ENCODE measurements around the gene NFATC3.
"Not testable (repeated sequence)": the region's sequence is repeated elsewhere in the genome, so short reads cannot be mapped to it uniquely, and the experiment has no call there.

NFATC3 gene

GRCh38 chr16:68088130-68088972 lies 3.2 kb downstream of the NFATC3 start:
- no peak for TF ChIP-seq CTCF (IDR thresholded peaks at IDR 0.05; ENCODE audit: low read depth, low read length, missing control alignments)
- no peak for DNase-seq (ENCODE audit: extremely low read depth, low read depth)
- no peak overlapping the region for H3K4me3 ChIP-seq (replicated peaks; ENCODE audit: low read depth, low read length)

- no peak overlapping the region for H3K4me3 ChIP-seq (replicated peaks; ENCODE audit: low read depth, low read length)
- TF ChIP-seq CTCF (IDR thresholded peaks at IDR 0.05; ENCODE audit: low read depth, low read length, missing control alignments) = no peak
- no peak for DNase-seq (ENCODE audit: extremely low read depth, low read depth)
Measured at GRCh38 chr16:68089067-68089466, 3.9 kb downstream of the NFATC3 start.

- no peak for DNase-seq (ENCODE audit: extremely low read depth, low read depth)
- TF ChIP-seq CTCF (IDR thresholded peaks at IDR 0.05; ENCODE audit: low read depth, low read length, missing control alignments) = no peak
- no peak overlapping the region for H3K4me3 ChIP-seq (replicated peaks; ENCODE audit: low read depth, low read length)
Measured at GRCh38 chr16:68090130-68090529, 5.0 kb downstream of the NFATC3 start.

GRCh38 chr16:68090533-68090932 lies 5.4 kb downstream of the NFATC3 start:
- no peak for TF ChIP-seq CTCF (IDR thresholded peaks at IDR 0.05; ENCODE audit: low read depth, low read length, missing control alignments)
- H3K4me3 ChIP-seq (replicated peaks; ENCODE audit: low read depth, low read length) = no peak overlapping the region
- no peak for DNase-seq (ENCODE audit: extremely low read depth, low read depth)

GRCh38 chr16:68091380-68092261 lies 6.5 kb downstream of the NFATC3 start:
- peak; percentile 75 for DNase-seq (ENCODE audit: extremely low read depth, low read depth)
- TF ChIP-seq CTCF (IDR thresholded peaks at IDR 0.05; ENCODE audit: low read depth, low read length, missing control alignments) = no peak
- H3K4me3 ChIP-seq (replicated peaks; ENCODE audit: low read depth, low read length) = no peak overlapping the region

GRCh38 chr16:68092275-68092674 lies 7.1 kb downstream of the NFATC3 start:
- H3K4me3 ChIP-seq (replicated peaks; ENCODE audit: low read depth, low read length); DNase-seq (ENCODE audit: extremely low read depth, low read depth): not testable (repeated sequence)
